A549 (cell line): Measurements from ENCODE around the gene TRAPPC2L.

ENCODE experiments used
- BHLHE40 ChIP-seq: IDR thresholded peaks from 2 replicates; pipeline ENCODE4 v1.6.1; 2012; ENCODE audit warnings: low read depth, low read length, inconsistent platforms
- CBX2 ChIP-seq: fragments of 200-600 bp; sonication (generic); IDR thresholded peaks from 2 replicates; pipeline ENCODE4 v1.6.1; 2016; ENCODE audit warnings: low read depth, mild to moderate bottlenecking, borderline replicate concordance
- CEBPB ChIP-seq, 2 experiments: fragments of >200 bp in 1 of 2; sonication (Bioruptor Twin) in 1 of 2; formaldehyde crosslinking in 1 of 2; IDR thresholded peaks; 2 replicates each; pipeline ENCODE4 v1.6.1; 2012 to 2016
- CHD2 ChIP-seq: fragments of 150-350 bp; IDR thresholded peaks from 2 replicates; pipeline ENCODE4 v1.6.1; 2014; ENCODE audit warnings: low read length; ENCODE audit not compliant: partially characterized antibody
- EP300 ChIP-seq, 2 experiments: fragments of >200 bp; sonication (Bioruptor Twin); formaldehyde crosslinking; IDR thresholded peaks; 2 replicates in 1 of 2; 3 replicates in 1 of 2; pipeline ENCODE4 v1.6.1; 2016 to 2017
- HDAC2 ChIP-seq: fragments of 200-600 bp; sonication (generic); IDR thresholded peaks from 2 replicates; pipeline ENCODE4 v1.6.1; 2016
- POLR2A ChIP-seq: IDR thresholded peaks from 2 replicates; pipeline ENCODE4 v1.6.1; 2012; ENCODE audit warnings: mild to moderate bottlenecking, low read length
- RCOR1 ChIP-seq: fragments of 150-350 bp; IDR thresholded peaks from 2 replicates; pipeline ENCODE4 v1.6.1; 2014; ENCODE audit warnings: antibody characterized with exemption, low read length, low read depth
- REST ChIP-seq: fragments of 200-600 bp; sonication (generic); IDR thresholded peaks from 2 replicates; pipeline ENCODE4 v1.6.1; 2016; ENCODE audit warnings: antibody characterized with exemption, mild to moderate bottlenecking, moderate library complexity
- TF ChIP-seq, protein P1 (sequence below): fragments of 450-650 bp; IDR thresholded peaks from 2 replicates; pipeline ENCODE4 v1.6.1; 2014; ENCODE audit warnings: antibody characterized with exemption
- TF ChIP-seq, protein P2 (sequence below): fragments of >200 bp; sonication (Bioruptor Twin); formaldehyde crosslinking; IDR thresholded peaks from 3 replicates; pipeline ENCODE4 v1.5.1; 2016

GRCh38 chr16:88883946-88884345 is 27.0 kb downstream of the TRAPPC2L start:
- TF ChIP-seq BHLHE40 = no peak
- TF ChIP-seq, protein P1, sequence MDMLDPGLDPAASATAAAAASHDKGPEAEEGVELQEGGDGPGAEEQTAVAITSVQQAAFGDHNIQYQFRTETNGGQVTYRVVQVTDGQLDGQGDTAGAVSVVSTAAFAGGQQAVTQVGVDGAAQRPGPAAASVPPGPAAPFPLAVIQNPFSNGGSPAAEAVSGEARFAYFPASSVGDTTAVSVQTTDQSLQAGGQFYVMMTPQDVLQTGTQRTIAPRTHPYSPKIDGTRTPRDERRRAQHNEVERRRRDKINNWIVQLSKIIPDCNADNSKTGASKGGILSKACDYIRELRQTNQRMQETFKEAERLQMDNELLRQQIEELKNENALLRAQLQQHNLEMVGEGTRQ = no peak
- no peak for TF ChIP-seq POLR2A
- no peak for TF ChIP-seq RCOR1
- TF ChIP-seq, protein P2, sequence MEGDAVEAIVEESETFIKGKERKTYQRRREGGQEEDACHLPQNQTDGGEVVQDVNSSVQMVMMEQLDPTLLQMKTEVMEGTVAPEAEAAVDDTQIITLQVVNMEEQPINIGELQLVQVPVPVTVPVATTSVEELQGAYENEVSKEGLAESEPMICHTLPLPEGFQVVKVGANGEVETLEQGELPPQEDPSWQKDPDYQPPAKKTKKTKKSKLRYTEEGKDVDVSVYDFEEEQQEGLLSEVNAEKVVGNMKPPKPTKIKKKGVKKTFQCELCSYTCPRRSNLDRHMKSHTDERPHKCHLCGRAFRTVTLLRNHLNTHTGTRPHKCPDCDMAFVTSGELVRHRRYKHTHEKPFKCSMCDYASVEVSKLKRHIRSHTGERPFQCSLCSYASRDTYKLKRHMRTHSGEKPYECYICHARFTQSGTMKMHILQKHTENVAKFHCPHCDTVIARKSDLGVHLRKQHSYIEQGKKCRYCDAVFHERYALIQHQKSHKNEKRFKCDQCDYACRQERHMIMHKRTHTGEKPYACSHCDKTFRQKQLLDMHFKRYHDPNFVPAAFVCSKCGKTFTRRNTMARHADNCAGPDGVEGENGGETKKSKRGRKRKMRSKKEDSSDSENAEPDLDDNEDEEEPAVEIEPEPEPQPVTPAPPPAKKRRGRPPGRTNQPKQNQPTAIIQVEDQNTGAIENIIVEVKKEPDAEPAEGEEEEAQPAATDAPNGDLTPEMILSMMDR = no peak
- TF ChIP-seq HDAC2 = no peak
- TF ChIP-seq EP300 (IDR thresholded peaks at IDR 0.05) = no peak
- no peak for TF ChIP-seq CHD2
- no peak for TF ChIP-seq REST
- TF ChIP-seq CBX2 = no peak
- no peak for TF ChIP-seq CEBPB (IDR thresholded peaks at IDR 0.05)
